GM10266 (cell line): ENCODE data around the gene IL1RAPL1.

Experiments
- DNase-seq: peaks from one replicate; pipeline ENCODE4 v3.0.0; 2012; ENCODE audit errors: extremely low spot score
- TF ChIP-seq, protein P1 (sequence below): IDR thresholded peaks from 2 replicates; pipeline ENCODE4 v1.5.1; 2012; ENCODE audit warnings: mild to moderate bottlenecking, low read depth; ENCODE audit not compliant: control insufficient read depth, insufficient read depth; ENCODE audit errors: missing control alignments

Gene IL1RAPL1

DNA sequence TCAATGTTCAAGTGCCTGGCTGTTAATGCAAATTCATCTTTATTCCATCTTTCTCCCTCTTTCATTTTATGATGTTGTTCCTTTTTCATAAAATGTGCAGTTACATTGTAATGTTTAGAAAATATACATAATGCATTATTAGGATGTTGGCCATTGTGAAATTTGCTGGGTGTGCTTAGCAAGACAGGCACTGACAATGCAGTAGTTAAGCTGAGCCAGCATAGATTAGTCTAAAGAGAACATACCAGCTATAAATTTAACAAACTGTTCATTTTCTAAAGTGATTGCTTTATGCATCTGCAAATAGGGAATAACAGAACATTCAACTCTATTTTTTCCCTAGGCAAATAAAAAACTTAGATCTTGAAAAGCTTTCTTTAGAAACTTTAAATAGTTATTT lies 436.0 kb downstream of the IL1RAPL1 start:
- TF ChIP-seq, protein P1, sequence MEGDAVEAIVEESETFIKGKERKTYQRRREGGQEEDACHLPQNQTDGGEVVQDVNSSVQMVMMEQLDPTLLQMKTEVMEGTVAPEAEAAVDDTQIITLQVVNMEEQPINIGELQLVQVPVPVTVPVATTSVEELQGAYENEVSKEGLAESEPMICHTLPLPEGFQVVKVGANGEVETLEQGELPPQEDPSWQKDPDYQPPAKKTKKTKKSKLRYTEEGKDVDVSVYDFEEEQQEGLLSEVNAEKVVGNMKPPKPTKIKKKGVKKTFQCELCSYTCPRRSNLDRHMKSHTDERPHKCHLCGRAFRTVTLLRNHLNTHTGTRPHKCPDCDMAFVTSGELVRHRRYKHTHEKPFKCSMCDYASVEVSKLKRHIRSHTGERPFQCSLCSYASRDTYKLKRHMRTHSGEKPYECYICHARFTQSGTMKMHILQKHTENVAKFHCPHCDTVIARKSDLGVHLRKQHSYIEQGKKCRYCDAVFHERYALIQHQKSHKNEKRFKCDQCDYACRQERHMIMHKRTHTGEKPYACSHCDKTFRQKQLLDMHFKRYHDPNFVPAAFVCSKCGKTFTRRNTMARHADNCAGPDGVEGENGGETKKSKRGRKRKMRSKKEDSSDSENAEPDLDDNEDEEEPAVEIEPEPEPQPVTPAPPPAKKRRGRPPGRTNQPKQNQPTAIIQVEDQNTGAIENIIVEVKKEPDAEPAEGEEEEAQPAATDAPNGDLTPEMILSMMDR, result no peak
- DNase-seq, result no peak

DNA sequence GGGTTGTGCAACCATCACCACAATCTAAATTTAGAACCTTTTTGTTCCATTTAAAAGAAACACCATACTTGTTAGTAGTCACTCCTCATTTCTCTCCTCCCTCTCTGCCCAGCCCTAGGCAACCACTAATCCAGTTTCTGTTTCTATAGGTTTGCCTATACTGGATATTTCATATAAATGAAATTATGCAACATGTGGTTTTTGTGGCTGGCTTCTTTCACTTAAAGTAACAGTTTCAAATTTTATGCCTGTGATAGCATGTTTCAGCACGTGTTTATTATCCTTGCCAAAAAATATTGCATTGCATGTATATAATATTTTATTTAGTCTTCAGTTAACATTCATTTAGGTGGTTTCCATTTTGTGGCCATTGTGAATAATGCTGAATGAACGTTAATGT lies 437.6 kb downstream of the IL1RAPL1 start:
- TF ChIP-seq, protein P1, result no peak
- no peak for DNase-seq

DNA sequence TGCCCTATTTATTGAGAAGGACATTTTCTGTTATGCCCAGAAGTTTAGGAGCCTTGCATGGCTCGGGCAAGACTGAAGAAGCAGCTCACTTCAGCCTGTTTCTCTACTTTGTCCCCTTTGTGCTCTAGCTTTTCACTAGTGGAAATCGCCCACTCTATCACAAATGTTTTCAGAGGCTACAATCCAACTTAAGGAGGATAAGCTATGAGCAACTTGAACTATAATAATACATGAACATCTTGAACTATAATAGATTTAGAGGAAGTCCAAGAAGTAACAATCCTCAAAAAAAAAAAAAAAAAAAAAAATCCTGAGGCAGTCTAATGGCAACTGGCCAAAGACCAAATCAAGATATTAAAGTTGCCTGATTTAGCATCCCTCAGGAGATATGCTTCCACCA lies 452.3 kb downstream of the IL1RAPL1 start:
- TF ChIP-seq, protein P1, result no peak
- DNase-seq, result no peak

DNA sequence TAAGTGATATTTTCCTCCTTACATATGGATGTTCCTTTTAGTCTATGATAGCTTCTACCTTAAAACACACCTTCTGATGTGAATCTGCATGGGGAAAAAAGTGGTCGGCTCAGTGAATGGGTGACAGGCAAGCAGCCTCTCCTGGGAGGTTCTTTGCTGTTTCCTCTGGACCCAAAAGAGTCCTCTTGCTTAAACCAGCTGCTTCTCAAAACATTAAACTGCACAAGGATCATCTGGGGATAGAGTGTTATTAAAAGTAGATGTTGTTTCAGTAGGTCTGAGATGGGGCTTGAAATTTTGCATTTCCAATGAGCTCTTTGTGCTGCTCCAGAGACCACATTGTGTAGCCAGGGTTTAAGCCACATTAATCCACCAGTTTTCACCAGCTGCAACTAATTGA lies 452.9 kb downstream of the IL1RAPL1 start:
- DNase-seq, result no peak
- TF ChIP-seq, protein P1, result no peak

GRCh38 chrX:29042341-29042740 lies 455.1 kb downstream of the IL1RAPL1 start:
- TF ChIP-seq, protein P1, result no peak

DNA sequence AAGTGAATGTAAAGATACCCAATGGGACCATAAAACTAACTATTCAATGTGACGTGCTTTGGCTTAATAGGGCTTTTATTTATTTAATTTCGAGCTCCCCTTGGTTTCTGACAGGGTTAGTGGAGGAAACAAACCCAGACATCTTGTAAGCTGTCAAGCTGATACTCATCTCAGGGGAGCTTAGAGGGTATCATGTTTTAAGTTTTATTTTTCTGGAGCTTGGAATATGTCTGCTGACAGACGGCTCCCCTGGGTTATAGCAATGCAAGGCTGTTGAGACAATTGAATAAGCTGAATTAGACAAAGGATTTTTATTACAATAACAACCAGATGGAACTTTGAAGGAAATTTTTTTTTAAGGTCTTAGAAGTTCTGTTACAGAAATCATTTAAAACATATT lies 456.5 kb downstream of the IL1RAPL1 start:
- DNase-seq, result no peak
- TF ChIP-seq, protein P1, result no peak

More at GRCh38 chrX:29042341-29042740, 455.1 kb downstream of the IL1RAPL1 start:
- no peak for DNase-seq

- DNase-seq, result no peak
- TF ChIP-seq, protein P1, result no peak
Observed at GRCh38 chrX:29044423-29045184, 457.4 kb downstream of the IL1RAPL1 start.
